ENCODE measurements around the gene IFNAR2.
"Not testable (repeated sequence)": the region's sequence is repeated elsewhere in the genome, so short reads cannot be mapped to it uniquely, and the experiment has no call there.

IFNAR2 gene

GRCh38 chr21:33247599-33247998, 17.9 kb downstream of the IFNAR2 start:
- TF ChIP-seq POLR2A (IDR thresholded peaks at IDR 0.05; ENCODE audit: extremely low read depth, insufficient read length) (no peak), MAX (IDR thresholded peaks at IDR 0.05; ENCODE audit: low read depth, low read length) (0 out of 2 replicates have a peak, but pooled peaks have one; percentile 24)
- no peak for DNase-seq (ENCODE audit: low read depth)
- no peak overlapping the region for H3K4me3 ChIP-seq (ENCODE audit: low read depth, low read length)

GRCh38 chr21:33249331-33250002, 19.7 kb downstream of the IFNAR2 start:
- DNase-seq (ENCODE audit: low read depth) = no peak
- TF ChIP-seq MAX (IDR thresholded peaks at IDR 0.05; ENCODE audit: low read depth, low read length) = no peak
- no peak for TF ChIP-seq POLR2A (IDR thresholded peaks at IDR 0.05; ENCODE audit: extremely low read depth, insufficient read length)
- no peak for TF ChIP-seq MYC (IDR thresholded peaks at IDR 0.05; ENCODE audit: low read depth, low read length)
- no peak for TF ChIP-seq CTCF (IDR thresholded peaks at IDR 0.05; ENCODE audit: low read depth, low read length)
- H3K4me3 ChIP-seq (ENCODE audit: low read depth, low read length) = no peak overlapping the region

- H3K4me3 ChIP-seq (ENCODE audit: low read depth, low read length) = no peak overlapping the region
- no peak for DNase-seq (ENCODE audit: low read depth)
- no peak for TF ChIP-seq CTCF (IDR thresholded peaks at IDR 0.05; ENCODE audit: low read depth, low read length)
- no peak for TF ChIP-seq POLR2A (IDR thresholded peaks at IDR 0.05; ENCODE audit: extremely low read depth, insufficient read length)
- TF ChIP-seq MAX (IDR thresholded peaks at IDR 0.05; ENCODE audit: low read depth, low read length) = no peak
- no peak for TF ChIP-seq MYC (IDR thresholded peaks at IDR 0.05; ENCODE audit: low read depth, low read length)
Measured at GRCh38 chr21:33251119-33251518, 21.4 kb downstream of the IFNAR2 start.

- H3K4me3 ChIP-seq (ENCODE audit: low read depth, low read length); DNase-seq (ENCODE audit: low read depth): not testable (repeated sequence)
Measured at GRCh38 chr21:33253382-33253781, 23.6 kb downstream of the IFNAR2 start.

- TF ChIP-seq POLR2A (IDR thresholded peaks at IDR 0.05; ENCODE audit: extremely low read depth, insufficient read length) = no peak
- no peak for TF ChIP-seq CTCF (IDR thresholded peaks at IDR 0.05; ENCODE audit: low read depth, low read length)
- TF ChIP-seq MAX (IDR thresholded peaks at IDR 0.05; ENCODE audit: low read depth, low read length) = no peak
- no peak for TF ChIP-seq MYC (IDR thresholded peaks at IDR 0.05; ENCODE audit: low read depth, low read length)
- DNase-seq (ENCODE audit: low read depth) = no peak
- H3K4me3 ChIP-seq (ENCODE audit: low read depth, low read length) = no peak overlapping the region
Measured at GRCh38 chr21:33254766-33255165, 25.0 kb downstream of the IFNAR2 start.

GRCh38 chr21:33255404-33255803, 25.7 kb downstream of the IFNAR2 start:
- no peak overlapping the region for H3K4me3 ChIP-seq (ENCODE audit: low read depth, low read length)
- no peak for DNase-seq (ENCODE audit: low read depth)
- no peak for TF ChIP-seq MYC (IDR thresholded peaks at IDR 0.05; ENCODE audit: low read depth, low read length)
- TF ChIP-seq CTCF (IDR thresholded peaks at IDR 0.05; ENCODE audit: low read depth, low read length) = no peak
- TF ChIP-seq MAX (IDR thresholded peaks at IDR 0.05; ENCODE audit: low read depth, low read length) = no peak
- no peak for TF ChIP-seq POLR2A (IDR thresholded peaks at IDR 0.05; ENCODE audit: extremely low read depth, insufficient read length)

GRCh38 chr21:33256019-33256418, 26.3 kb downstream of the IFNAR2 start:
- TF ChIP-seq POLR2A (IDR thresholded peaks at IDR 0.05; ENCODE audit: extremely low read depth, insufficient read length) (no peak), MYC (IDR thresholded peaks at IDR 0.05; ENCODE audit: low read depth, low read length) (no peak), MAX (IDR thresholded peaks at IDR 0.05; ENCODE audit: low read depth, low read length) (no peak), CTCF (IDR thresholded peaks at IDR 0.05; ENCODE audit: low read depth, low read length) (no peak)
- DNase-seq (ENCODE audit: low read depth) = no peak
- H3K4me3 ChIP-seq (ENCODE audit: low read depth, low read length) = no peak overlapping the region

Data from NB4 (cell line).